GM13976 (cell line): Measurements from ENCODE around the gene THSD4.
"Not testable (repeated sequence)": the region's sequence is repeated elsewhere in the genome, so short reads cannot be mapped to it uniquely, and the experiment has no call there.

Experiments used
- DNase-seq: peaks from one replicate; pipeline ENCODE4 v3.0.0; 2012; ENCODE audit warnings: low spot score
- CTCF ChIP-seq: IDR thresholded peaks from 2 replicates; pipeline ENCODE4 v1.5.1; 2012; ENCODE audit warnings: borderline replicate concordance, mild to moderate bottlenecking; ENCODE audit not compliant: insufficient read depth; ENCODE audit errors: extremely low read depth, missing control alignments, control extremely low read depth
- in situ Hi-C: fragments of 300-500 bp; cut with MboI; formaldehyde crosslinking; loops from one replicate; pipeline ENCODE4 v1.12.0; 2022; ENCODE audit warnings: low sequenced_read_pairs, mixed read lengths, inconsistent platforms; ENCODE audit not compliant: unreplicated experiment

Gene THSD4

GRCh38 chr15:71313806-71314205 lies 198.5 kb downstream of the THSD4 start:
- in situ Hi-C loops: no loop called here
- no peak for DNase-seq
- no peak for TF ChIP-seq CTCF

- DNase-seq: no peak
- in situ Hi-C loops: no loop called here
- TF ChIP-seq CTCF: no peak
These were observed 199.8 kb downstream of the THSD4 start for GRCh38 chr15:71314956-71315537.

- no peak for DNase-seq
- in situ Hi-C loops: no loop called here
- TF ChIP-seq CTCF: no peak
These were observed 201.6 kb downstream of the THSD4 start for GRCh38 chr15:71316911-71317310.

- in situ Hi-C loops, DNase-seq: not testable (repeated sequence)
These were observed 204.2 kb downstream of the THSD4 start for GRCh38 chr15:71319424-71319823.

- in situ Hi-C loops: no loop called here
- no peak for TF ChIP-seq CTCF
- no peak for DNase-seq
These were observed 204.7 kb downstream of the THSD4 start for GRCh38 chr15:71319935-71320334.

GRCh38 chr15:71323082-71323481 lies 207.8 kb downstream of the THSD4 start:
- no peak for DNase-seq
- no peak for TF ChIP-seq CTCF
- in situ Hi-C loops: no loop called here

- no peak for DNase-seq
- TF ChIP-seq CTCF: no peak
- in situ Hi-C loops: no loop called here
These were observed 208.3 kb downstream of the THSD4 start for GRCh38 chr15:71323584-71323983.

- DNase-seq: no peak
- no peak for TF ChIP-seq CTCF
These were observed 210.2 kb downstream of the THSD4 start for GRCh38 chr15:71325481-71325880.

More at GRCh38 chr15:71325481-71325880, 210.2 kb downstream of the THSD4 start:
- in situ Hi-C loops: no loop called here
